Small intestine (tissue), 7 donors: Measurements from ENCODE around the gene COL6A3. TPM values are rescaled to one million over a fixed set of nuclear protein-coding genes. Genes with fewer than 3 reads are reported as not detected.

Experiments
- DNase-seq, 2 donors: peaks; one replicate each; pipeline versions ENCODE4 v3.0.0 to v3.0.0-alpha.2; 2013
- FAIRE-seq: peaks from 2 replicates; lab custom pipeline; 2012; peaks lifted over from hg19 to GRCh38; lab: Jason Lieb, UNC
- H3K27ac ChIP-seq, 3 donors: one replicate each; pipeline ENCODE4 v1.5.1; 2013; ENCODE audit warnings: low read length in 2 of 3, mild to moderate bottlenecking in 2 of 3, control low read depth in 1 of 3, inconsistent platforms in 1 of 3, low read depth in 1 of 3, moderate library complexity in 1 of 3
- H3K27me3 ChIP-seq, 3 donors: one replicate each; pipeline ENCODE4 v1.6.1; 2013; ENCODE audit warnings: low read length in 3 of 3, inconsistent platforms in 1 of 3; ENCODE audit not compliant: control insufficient read depth in 3 of 3, insufficient read depth in 3 of 3
- H3K36me3 ChIP-seq, 3 donors: one replicate each; pipeline ENCODE4 v1.6.1; 2013; ENCODE audit warnings: low read length in 3 of 3, inconsistent platforms in 1 of 3, low read depth in 1 of 3, mild to moderate bottlenecking in 1 of 3, moderate library complexity in 1 of 3; ENCODE audit not compliant: control insufficient read depth in 3 of 3, insufficient read depth in 2 of 3
- H3K4me1 ChIP-seq, 3 donors: one replicate each; pipeline ENCODE4 v1.6.1; 2013; ENCODE audit warnings: low read length in 2 of 3, inconsistent platforms in 1 of 3, low read depth in 1 of 3, mild to moderate bottlenecking in 1 of 3, moderate library complexity in 1 of 3; ENCODE audit not compliant: control insufficient read depth in 3 of 3, insufficient read depth in 2 of 3
- H3K4me3 ChIP-seq, 3 donors: one replicate each; pipeline ENCODE4 v1.5.1; 2013; ENCODE audit warnings: low read length in 3 of 3, control low read depth in 1 of 3, inconsistent platforms in 1 of 3, low read depth in 1 of 3, mild to moderate bottlenecking in 1 of 3, moderate library complexity in 1 of 3
- H3K9me3 ChIP-seq, 2 donors: one replicate each; pipeline ENCODE4 v1.6.1; 2013; ENCODE audit warnings: low read depth in 1 of 2, low read length in 1 of 2; ENCODE audit not compliant: control insufficient read depth in 2 of 2, insufficient read depth in 1 of 2
- WGBS, 3 donors: extraction: QIAGEN DNeasy Blood & Tissue Kit; methylation state at CpG; one replicate each; pipeline ENCODE4 v1.1.7; 2013; 5-methylcytosine and 5-hydroxymethylcytosine counted together
- polyA plus RNA-seq, 4 donors: library from polyadenylated mRNA; stranded (reverse) in 3 of 4; unstranded in 1 of 4; fragments of 200-250 nt in 3 of 4; fragments of 120-200 nt in 1 of 4; gene quantifications; one replicate each; pipeline versions ENCODE4 v1.2.1 to v1.2.3, GENCODE V29; 2013
- donor health status: healthy with polysubstance abuse.
- donor health status: control.
- donor health status: control.
- donor health status: Bipolar disorder and iron deficiency.
- donor health status: healthy.

Gene COL6A3
- polyA plus RNA-seq, 4 donors: 0.89 to 92.4 (median 26.7) TPM

DNA sequence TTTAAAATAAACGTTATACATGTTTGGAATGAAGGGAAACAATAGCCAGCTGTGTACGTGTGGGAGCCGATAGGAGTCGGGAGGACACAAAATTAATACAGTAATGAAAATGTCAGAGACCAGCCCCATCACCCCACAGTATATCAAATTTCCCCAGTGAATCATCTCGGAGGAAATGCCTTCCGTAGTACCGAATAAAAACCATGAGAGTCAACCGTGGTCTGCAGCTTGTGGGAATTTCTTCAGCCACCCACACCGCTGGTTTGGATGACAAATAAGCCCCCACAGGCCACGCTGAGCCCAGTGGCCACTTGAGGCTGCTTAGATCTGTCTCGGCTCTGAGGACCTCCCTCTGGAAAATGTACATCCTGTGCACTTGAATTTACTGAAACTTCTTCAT lies 133.7 kb downstream of the COL6A3 start:
- no peaks in the 10 kb centered on the region for H3K9me3 ChIP-seq
- no peaks in the 10 kb centered on the region for H3K36me3 ChIP-seq
- FAIRE-seq: no peak
- peak overlapping the region in 1 of 3 donors; percentile 39 for H3K27ac ChIP-seq
- peaks cover 0 to 2% (median 0%) of the 10 kb centered on the region in 3 donors for H3K4me1 ChIP-seq
- no peak overlapping the region for H3K4me3 ChIP-seq
- 68 to 88% (median 73%) methylated on average over 11 of the region's 11 CpGs for WGBS, 3 donors
- H3K27me3 ChIP-seq: no peaks in the 10 kb centered on the region
- DNase-seq: no peak

DNA sequence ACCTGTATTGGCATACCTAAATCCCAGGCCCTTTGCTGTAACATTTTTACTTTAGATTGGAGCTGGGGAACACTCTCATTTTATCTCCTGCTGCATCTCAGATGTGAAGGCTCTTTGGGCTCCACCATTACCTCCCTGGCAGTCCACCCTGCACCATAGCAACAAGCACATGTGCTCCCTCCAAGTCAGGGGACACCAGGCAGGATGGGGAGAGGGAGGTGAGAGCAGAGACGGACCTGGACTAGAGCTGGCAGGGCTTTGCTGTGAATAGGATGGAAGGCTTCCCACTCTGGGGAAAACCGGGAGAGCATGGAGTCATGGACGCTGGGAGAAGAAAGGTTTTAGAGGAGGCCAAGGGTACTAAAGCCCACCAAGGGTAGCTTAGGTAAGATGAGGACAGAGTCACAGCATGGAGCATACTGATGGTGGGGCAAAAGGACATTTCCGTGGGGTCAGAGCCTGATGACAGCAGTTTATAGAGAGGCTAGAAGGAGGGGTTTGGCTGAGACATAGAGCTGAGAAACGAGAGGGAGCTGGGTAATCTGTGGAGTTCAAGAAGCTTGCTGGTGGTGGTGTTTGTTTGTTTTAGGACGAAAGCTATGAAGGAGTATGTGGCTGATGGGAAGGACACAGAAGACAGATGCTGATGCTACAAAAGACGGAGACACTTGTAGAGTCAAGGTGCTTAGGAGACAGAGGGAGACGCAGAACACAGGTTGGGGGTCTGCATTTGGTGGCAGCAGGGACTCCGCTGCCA lies 134.8 kb downstream of the COL6A3 start:
- no peak for FAIRE-seq
- 74 to 86% (median 79%) methylated on average over 9 of the region's 9 CpGs for WGBS, 3 donors

DNA sequence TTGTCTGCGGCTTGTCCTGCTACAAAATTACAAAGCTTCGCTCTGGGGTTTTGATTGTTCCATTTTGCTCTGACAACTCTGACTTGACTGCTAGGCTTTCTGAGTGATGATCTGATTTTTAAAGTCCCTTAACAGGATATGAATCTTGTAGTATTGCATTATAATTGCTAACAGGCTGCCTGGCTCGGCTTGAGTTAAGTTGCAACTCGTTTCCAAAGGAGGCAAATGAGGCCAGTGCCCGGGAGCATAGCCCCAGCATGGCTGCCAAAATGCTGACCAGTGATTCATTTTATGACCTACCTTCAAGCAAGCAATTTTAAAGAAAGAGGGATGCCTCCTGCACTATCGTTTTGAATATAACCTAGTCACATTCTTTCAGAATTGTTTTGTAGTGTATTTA lies 135.4 kb downstream of the COL6A3 start:
- DNase-seq (no peak), FAIRE-seq (no peak)
- Histone ChIP-seq H3K27ac (no peak overlapping the region), H3K27me3 (no peaks in the 10 kb centered on the region), H3K36me3 (no peaks in the 10 kb centered on the region), H3K4me1 (peaks cover 0 to 2% (median 0%) of the 10 kb centered on the region in 3 donors), H3K4me3 (no peak overlapping the region), H3K9me3 (no peaks in the 10 kb centered on the region)
- WGBS, 3 donors: 64 to 66% (median 65%) methylated on average over 6 of the region's 6 CpGs

More for the DNA sequence above, 134.8 kb downstream of the COL6A3 start:
- Histone ChIP-seq H3K27me3 (no peaks in the 10 kb centered on the region), H3K9me3 (no peaks in the 10 kb centered on the region), H3K4me1 (peaks cover 0 to 2% (median 0%) of the 10 kb centered on the region in 3 donors), H3K36me3 (no peaks in the 10 kb centered on the region), H3K27ac (peak overlapping the region in 1 of 3 donors; percentile 38), H3K4me3 (no peak overlapping the region)
- no peak for DNase-seq

DNA sequence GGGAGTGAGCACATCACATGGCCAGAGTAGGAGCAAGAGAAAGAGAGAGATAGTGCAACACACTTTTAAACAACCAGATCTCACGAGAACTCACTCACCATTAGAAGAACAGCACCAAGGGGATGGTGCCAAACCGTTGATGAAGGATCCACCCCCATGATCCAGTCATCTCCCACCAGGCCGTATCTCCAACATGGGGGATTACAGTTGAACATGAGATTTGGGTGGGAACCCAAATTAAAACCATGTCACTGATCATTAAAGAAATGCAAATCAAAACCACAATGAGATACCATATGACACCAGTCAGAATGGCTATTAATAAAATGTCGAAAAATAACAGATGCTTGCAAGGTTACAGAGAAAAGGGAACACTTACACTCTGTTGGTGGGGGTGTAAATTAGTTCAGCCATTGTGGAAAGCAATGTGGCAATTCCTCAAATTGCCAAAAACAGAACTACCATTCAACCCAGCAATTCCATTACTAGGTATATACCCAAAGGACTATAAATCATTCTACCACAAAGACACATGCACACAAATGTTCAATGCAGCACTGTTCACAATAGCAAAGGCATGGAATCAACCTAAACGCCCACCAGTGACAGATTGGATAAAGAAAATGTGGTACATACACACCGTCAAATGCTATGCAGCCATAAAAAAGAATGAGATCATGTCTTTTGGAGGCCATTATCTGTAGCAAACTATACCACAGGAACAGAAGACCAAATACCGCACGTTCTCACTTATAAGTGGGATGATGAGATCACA lies 137.1 kb downstream of the COL6A3 start:
- H3K4me3 ChIP-seq: no peak overlapping the region
- WGBS, 3 donors: 83 to 92% (median 85%) methylated on average over 8 of the region's 8 CpGs
- FAIRE-seq (no peak), DNase-seq (no peak)
- no peak overlapping the region for H3K27ac ChIP-seq
- peaks cover 0 to 2% (median 0%) of the 10 kb centered on the region in 3 donors for H3K4me1 ChIP-seq
- no peaks in the 10 kb centered on the region for H3K36me3 ChIP-seq
- H3K27me3 ChIP-seq: no peaks in the 10 kb centered on the region
- H3K9me3 ChIP-seq: no peaks in the 10 kb centered on the region

Other genes with a start within 250 kb of the COL6A3 start
- 10 to 100 TPM; 13.2 to 52.0 (median 18.9) TPM for gene MLPH, start 73.1 kb upstream of the COL6A3 start, polyA plus RNA-seq
- not detected for gene PRLH, start 152.4 kb upstream of the COL6A3 start, polyA plus RNA-seq
- 100 to 1,000 TPM in 3 of 4 donors, 10 to 100 TPM in 1; 52.8 to 613 (median 354) TPM for gene RAB17, start 176.6 kb upstream of the COL6A3 start, polyA plus RNA-seq
- 10 to 100 TPM; 46.0 to 76.7 (median 51.9) TPM for gene LRRFIP1, start 213.4 kb upstream of the COL6A3 start, polyA plus RNA-seq